AML-193 (cell line): ENCODE data around the gene PDE1C.
"Not testable (repeated sequence)": the region's sequence is repeated elsewhere in the genome, so short reads cannot be mapped to it uniquely, and the experiment has no call there.

Experiments
- DNase-seq, 2 experiments: peaks; one replicate each; lab custom pipeline; 2025; lab: John Stamatoyannopoulos, UW

Gene PDE1C

DNA sequence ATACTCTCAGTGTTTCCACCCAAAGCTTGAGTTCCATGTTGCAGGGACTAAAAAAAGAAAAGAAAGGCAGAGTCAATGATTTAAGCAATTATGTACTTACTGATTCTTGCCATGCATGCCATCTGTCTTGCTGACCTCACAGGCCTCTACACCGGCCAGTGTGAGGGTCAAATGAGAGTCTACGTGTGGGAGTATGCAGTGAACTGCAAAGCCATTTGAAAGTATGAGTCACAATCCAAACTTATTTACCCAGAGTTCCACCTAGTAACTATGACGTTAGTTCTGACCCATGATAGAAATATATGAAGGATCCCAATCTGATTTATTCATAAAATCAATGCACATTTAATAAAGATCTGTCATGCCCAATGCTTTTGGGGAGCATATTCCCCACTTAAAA, 26.5 kb downstream of the PDE1C start:
- DNase-seq, result no peak

- peak; percentile 5 to 27 for DNase-seq
Observed at GRCh38 chr7:32042900-32043299, 27.3 kb downstream of the PDE1C start.

DNA sequence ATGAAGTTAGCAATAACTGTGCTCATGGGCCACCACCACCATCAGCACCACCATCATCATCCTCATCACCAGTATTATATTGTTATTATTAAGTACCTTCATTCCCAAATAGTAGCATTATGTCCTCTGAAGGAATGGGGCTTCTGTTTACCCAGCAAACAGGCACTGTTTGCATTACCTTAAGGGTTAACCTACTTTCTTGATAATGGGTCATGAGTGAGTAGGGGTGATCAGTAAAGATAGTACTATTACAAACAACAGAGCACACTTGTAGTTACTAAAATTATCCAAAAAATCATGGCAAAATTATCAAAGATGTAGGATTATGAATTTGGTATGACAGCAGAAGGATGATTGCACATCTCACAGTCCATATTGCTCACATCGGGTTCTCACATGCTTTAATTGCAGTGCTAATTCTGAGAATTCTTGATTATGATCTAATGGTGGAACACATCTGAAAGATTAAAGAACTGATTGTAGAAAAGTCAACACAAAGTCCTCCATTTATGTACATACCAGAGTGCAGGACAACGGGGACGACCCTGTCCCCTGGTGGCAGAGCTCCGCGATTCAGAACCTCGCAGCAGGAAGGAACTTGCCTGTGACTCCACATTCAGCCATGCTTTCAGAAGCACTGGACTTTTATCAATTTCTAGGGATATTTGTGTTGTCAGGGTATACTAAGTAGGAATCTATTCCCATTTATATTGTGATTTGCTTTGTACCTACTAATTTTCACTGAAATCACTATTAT, 31.0 kb downstream of the PDE1C start:
- DNase-seq, result peak in 1 of 2 experiments; percentile 3

- DNase-seq, result no peak
Observed at GRCh38 chr7:32037650-32038198, 32.5 kb downstream of the PDE1C start.

DNA sequence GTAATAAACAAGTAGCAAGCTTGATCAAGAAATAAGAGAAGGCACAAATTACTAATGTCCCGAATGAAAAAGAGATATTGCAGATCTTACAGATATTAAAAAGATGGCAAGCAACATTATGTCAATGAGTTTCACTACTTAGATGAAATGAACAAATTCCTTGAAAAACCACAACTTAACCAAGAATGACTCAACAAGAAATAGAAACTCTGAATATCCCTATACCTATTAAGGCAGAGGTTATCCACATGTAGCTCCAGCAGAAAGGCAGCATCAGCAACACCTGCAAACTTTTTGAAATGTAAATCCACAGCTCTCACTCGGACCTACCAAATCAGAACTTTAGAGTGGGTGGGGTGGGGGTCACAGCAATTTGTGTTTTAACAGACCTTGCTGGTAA, 33.6 kb downstream of the PDE1C start:
- DNase-seq, result peak; percentile 30 to 52

DNA sequence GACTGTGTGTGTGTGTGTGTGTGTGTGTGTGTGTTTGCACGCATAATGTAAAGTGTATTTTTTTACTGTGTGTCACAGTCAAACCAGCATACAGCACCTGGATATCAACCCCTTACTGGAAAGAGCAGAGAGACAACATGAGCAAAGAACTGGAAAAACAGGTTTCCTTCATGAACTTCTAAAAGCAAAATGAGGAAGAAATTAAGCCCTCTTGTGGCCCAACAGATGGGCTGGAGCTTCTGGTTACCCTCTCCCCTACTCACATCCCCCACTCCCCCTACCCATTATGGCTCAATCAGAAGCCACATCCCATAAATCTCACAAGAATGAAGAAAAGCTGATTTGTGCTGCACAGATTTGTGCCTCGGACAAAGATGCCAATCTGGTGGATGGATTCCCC, 36.2 kb downstream of the PDE1C start:
- no peak for DNase-seq

- no peak for DNase-seq
Observed at GRCh38 chr7:32033006-32033405, 37.2 kb downstream of the PDE1C start.

DNA sequence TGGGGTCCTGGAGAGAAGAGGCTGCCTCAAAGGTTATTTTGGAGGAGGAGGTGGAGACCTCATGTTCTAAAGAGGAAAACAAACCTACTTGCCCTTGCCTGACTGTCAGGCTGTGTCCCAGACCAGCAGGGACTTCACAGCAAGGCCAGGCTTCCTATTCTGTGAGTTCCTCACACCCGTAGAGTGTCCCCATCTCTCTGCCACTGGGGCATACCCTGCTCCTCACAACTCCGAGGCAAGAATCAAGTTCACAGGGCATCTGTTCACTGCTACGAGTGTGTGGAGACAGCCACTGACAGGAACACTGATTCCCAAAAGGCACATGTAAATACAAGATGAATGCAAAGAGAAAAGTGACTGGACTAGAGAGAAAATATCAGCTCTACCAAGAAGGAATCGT, 38.0 kb downstream of the PDE1C start:
- DNase-seq, result no peak

- DNase-seq, result peak; percentile 61 to 66
Observed at GRCh38 chr7:32030904-32031692, 39.1 kb downstream of the PDE1C start.

- DNase-seq, result no peak
Observed at GRCh38 chr7:32026083-32026425, 44.2 kb downstream of the PDE1C start.

- no peak for DNase-seq
Observed at GRCh38 chr7:32025381-32026082, 44.7 kb downstream of the PDE1C start.

DNA sequence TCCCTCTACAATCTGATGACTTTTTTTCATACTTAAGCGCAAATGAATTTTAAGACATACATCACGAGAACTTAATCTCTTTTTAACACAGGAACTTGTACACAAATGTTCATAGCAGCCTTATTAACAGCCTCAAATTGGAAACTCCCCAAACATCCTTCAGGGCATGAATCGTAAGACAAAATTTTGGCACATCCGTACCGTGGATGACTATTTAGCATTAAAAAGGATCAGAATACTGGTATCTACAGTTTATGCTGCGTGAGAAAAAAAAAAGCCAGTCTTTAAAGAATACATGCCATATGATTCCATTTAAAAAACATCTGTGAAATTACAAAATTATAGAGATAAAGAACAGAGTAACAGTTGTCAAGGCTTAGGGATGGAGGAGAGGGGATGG, 46.8 kb downstream of the PDE1C start:
- DNase-seq, result no peak

GRCh38 chr7:32022966-32023365, 47.2 kb downstream of the PDE1C start:
- no peak for DNase-seq

GRCh38 chr7:32020551-32021159, 49.6 kb downstream of the PDE1C start:
- DNase-seq, result no peak

- DNase-seq, result no peak
Observed at GRCh38 chr7:32018845-32019578, 51.2 kb downstream of the PDE1C start.

DNA sequence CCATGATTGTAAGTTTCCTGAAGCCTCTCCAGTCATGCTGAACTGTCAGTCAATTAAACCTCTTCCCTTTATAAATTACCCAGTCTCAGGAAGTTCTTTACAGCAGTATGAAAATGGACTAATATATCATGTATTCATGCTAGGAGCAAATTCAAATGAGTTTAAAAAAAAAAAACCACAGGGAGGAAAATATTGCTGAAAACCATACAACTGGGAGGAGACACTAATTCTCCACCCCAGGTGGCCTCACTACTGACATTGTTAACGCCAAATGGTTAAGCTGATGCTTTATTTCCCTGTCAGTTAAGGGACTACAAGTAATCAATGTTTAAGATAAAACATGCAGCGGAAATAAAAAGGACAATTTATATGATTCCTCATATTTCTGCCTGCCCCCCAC, 55.1 kb downstream of the PDE1C start:
- no peak for DNase-seq

DNA sequence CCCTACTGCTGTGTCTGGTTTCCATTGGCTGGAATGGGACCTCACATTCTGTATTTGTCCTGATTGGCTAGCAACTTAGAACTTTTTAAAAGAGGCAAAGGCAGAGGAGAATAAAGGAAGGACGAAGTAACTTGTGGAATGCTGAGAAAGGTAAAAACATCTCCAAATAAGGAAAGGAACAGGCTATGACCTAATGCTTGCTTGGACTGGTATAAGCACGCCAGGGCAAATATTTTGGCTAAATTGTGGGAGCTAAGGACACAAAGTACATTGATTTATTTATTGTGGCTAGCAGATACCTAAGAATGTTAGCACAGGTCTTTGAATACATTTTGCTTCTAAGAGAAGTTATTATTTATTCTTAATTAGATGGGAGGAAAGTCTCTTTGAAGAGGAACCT, 56.7 kb downstream of the PDE1C start:
- DNase-seq, result not testable (repeated sequence)

DNA sequence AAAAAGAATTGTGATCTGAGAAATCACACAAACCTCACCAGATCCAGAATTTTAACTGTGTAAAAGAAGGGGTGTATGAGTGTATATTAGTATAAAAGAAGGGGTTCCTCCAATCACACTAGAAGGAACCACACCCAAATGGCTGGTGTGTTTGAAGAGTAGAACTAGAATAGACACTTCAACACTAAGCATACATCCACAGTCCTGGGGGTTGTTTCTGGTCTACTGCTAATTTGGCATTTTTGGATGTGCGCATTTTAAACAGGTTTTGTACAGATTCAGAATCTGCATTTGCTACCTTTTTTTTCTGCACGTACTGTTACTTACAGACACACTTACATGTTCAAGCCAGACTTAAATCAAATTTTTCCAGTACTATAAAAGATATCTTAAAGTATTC, 64.6 kb downstream of the PDE1C start:
- DNase-seq, result no peak

GRCh38 chr7:32001948-32002347, 68.3 kb downstream of the PDE1C start:
- DNase-seq, result no peak

DNA sequence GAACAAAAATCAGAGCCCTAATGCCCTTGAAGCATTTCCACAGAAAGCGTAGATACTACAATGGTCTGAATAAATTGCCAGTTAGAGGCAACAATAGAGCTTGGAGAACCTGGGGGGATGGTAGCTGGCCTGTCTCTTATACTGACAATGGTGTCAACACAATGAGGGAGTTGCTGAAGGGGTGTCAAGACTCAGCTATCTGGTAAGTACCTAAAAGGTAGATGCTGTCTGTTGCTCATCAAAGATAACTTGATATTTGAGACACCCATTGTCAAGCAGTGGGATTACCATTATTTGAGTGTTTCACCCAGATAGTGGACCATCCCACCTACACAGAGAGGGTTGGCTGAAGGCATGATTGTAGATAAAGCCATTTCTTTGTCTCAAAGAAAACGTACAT, 72.8 kb downstream of the PDE1C start:
- DNase-seq, result no peak

DNA sequence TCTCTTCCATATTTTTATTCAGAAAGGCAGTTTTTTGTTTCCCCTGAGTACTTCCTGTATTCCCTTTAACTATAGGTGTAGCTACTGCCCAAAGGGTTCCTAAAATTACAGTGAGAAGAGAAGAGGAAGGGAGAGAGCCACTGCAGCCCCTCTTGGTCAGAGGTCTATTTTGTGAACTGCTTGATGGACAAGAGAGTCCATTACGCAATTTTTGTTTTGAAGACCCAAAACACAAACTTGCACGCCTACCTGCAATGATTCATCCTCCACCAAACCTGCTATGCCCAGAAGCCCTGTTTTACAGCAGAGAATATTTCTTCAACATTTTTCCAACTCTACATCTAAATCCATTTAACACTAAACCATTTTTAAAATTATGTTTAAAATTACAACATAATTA, 75.1 kb downstream of the PDE1C start:
- no peak for DNase-seq

GRCh38 chr7:31991846-31992245, 78.4 kb downstream of the PDE1C start:
- no peak for DNase-seq
